D721Med (cell line): ENCODE data around the gene CDCA8.

Source experiments
- DNase-seq: peaks from one replicate; pipeline ENCODE4 v3.0.0; 2011; ENCODE audit warnings: low spot score; ENCODE audit not compliant: insufficient read length
- FAIRE-seq: peaks from 2 replicates; lab custom pipeline; 2011; peaks lifted over from hg19 to GRCh38; lab: Jason Lieb, UNC
- TF ChIP-seq, protein P1 (sequence below): IDR thresholded peaks from 2 replicates; pipeline ENCODE4 v1.5.1; 2012; ENCODE audit warnings: mild to moderate bottlenecking, control low read depth; ENCODE audit not compliant: insufficient read depth; ENCODE audit errors: missing control alignments

Gene CDCA8

DNA sequence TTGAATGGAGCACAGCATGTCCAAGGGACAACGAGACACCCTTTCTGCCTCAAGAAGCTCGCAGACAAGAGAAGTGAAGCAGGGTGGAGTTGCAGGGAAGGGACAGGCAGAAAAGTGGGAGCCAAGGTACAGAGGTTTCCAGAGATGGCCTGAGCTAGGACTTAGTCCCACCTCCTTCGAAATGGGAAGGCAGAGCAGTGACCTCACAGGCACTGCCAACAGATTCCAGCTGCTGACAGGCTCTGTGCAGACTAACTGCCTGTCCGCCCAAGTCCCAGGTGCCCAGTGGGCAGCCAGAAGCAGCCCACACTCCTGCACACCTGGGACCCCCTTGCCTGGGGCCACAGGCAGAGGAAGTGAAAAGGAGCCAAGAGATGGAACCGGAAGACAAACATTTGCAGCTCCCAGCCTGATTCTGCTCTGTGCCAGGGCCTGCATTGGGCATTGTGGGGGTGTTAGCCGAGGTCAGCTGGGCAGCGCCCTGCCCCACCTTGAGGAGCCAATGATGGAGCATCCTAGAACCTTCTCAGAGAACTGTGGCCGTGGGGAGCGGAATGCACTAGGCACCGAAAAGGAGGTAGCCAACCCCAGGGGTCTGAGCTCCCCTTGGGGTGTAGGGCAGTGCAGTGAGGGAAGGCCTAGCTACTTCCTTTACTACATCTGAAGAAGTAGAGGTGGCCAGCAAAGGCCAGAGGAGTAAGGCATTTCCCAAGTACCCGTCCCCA is 30.1 kb upstream of the CDCA8 start:
- DNase-seq (no peak), FAIRE-seq (no peak)
- TF ChIP-seq, protein P1, sequence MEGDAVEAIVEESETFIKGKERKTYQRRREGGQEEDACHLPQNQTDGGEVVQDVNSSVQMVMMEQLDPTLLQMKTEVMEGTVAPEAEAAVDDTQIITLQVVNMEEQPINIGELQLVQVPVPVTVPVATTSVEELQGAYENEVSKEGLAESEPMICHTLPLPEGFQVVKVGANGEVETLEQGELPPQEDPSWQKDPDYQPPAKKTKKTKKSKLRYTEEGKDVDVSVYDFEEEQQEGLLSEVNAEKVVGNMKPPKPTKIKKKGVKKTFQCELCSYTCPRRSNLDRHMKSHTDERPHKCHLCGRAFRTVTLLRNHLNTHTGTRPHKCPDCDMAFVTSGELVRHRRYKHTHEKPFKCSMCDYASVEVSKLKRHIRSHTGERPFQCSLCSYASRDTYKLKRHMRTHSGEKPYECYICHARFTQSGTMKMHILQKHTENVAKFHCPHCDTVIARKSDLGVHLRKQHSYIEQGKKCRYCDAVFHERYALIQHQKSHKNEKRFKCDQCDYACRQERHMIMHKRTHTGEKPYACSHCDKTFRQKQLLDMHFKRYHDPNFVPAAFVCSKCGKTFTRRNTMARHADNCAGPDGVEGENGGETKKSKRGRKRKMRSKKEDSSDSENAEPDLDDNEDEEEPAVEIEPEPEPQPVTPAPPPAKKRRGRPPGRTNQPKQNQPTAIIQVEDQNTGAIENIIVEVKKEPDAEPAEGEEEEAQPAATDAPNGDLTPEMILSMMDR, result no peak

DNA sequence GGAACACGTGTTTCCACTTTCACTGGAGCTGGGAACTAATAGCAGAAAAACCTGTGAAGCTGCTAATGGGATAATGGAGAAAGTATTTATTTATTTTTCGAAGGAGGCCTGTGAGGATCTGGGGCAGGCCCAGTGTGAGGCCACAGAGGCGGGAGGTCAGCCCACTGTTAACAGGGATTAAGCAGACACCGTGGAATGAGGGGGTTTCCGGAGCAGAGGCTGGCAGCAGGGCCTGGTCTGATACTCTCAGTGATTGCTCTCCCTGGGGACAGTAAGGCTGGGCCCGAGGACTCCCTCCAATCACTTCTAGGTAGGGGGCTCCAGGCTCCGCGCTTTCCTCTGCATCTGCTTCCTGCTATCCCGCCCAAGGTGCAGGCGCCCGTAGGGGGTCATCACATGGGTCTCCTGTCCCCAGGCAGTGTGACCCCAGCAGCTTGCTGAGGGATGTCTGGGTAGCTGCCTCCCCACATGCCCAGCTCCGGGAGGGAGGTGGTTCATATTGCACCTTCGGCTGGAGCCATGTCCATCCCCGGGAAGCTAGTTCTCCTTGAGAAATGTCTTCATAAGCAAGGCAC is 28.8 kb upstream of the CDCA8 start:
- TF ChIP-seq, protein P1, result no peak
- FAIRE-seq (no peak), DNase-seq (no peak)

DNA sequence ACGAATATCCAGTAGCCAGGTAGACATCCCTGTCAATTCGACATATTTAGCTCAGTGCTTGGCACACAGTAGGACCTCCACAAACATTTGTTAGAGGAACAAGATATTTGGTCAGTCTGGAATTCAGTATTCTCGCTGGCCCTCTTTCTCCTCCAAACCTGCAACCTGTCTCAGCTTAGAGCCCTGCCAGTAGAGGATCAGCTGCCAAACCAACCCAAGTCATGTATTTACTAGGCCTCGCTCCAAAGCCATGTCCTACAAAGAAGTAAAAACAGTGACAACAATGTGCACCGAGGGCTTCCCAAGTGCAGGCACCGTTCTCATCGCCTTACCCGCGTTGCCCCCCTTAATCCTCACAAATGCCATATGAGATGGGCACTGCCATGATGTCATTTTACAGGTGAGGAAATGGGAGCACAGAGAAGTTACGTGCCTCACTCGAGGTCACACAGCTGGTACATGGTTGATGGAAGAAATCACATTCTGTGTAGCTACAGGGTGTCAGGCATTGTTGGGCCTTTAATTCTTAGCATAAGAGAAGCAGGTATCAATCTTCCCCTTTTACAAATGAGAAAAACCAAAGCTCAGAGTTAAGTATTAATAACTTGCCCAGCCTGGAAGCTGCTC is 26.0 kb upstream of the CDCA8 start:
- TF ChIP-seq, protein P1, result no peak
- DNase-seq (no peak), FAIRE-seq (no peak)

DNA sequence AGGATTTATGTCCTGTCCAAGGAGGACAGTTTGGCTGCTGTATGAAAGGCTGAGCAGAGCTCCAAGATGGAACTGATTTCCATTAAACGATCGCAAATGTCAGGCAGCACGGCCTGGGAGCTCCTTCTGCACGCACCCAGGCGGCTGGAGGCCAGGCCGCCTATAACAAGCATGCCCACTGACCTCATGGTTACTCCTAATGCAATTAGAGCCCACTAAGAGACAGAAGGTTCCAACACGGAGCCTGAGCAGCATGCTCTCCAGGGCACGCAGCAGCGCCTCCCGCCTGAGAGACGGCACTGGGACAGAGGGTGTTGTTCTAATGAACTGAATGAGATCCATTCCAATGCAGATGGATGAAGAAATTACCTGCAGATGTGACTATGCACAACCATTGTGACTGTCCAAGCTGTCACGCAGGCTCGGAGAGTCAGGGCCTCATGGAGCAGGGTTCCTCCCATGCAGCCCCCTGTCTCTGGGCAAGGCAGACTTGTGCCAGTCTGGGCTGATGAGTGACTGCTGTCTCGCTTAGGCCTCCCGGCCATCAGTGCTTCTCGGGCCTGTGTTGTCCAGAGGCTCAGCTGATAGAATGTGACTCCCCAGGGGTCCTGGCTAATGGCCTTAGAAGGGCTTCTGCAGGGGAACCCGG is 25.2 kb upstream of the CDCA8 start:
- DNase-seq (no peak), FAIRE-seq (no peak)
- TF ChIP-seq, protein P1, result no peak

DNA sequence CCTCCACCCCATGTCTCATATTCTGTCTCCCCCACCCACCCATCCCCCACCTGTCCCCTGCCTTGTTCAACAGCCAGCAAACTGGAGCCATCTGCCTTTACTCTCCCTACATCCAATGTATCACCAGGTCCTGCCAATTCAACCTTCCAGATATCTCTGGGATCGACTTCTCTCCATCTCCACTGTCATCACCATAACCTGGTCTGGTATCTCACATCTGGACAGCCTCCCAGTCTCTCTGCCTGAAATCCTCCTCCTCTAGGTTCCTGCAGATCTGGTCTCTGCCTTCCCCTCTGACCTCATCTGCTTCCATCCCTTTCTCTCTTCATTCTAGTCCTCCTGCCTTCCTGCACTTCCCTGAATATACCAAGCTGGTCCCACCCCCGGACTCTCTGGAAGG is 22.2 kb upstream of the CDCA8 start:
- TF ChIP-seq, protein P1, result no peak
- no peak for FAIRE-seq
- no peak for DNase-seq

DNA sequence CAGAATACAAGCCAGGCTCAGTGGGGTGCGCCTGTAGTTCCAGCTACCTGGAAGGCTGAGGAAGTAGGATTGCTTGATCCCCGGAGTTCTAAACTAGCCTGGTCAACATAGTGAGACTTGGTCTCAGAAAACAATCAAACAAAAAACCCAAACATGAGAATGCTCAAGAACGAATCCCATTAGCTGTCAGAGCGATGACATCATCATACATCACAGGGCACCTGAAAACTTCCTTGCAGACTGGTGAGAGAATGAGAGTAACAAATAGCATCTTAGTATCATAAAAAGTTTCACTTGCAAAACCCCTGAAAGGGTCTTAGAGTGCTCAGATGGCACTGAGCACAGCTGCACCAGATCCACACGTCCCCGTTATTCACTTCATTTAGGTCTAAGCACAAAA is 21.1 kb upstream of the CDCA8 start:
- TF ChIP-seq, protein P1, result no peak
- no peak for DNase-seq
- FAIRE-seq, result no peak
